Nephron progenitor cell (in vitro differentiated cells): ENCODE results near the gene BCLAF1.
A peak's percentile ranks its signal among the peaks of the same experiment; 100 is the strongest.
"Not testable (repeated sequence)": the region's sequence is repeated elsewhere in the genome, so short reads cannot be mapped to it uniquely, and the experiment has no call there.

Experiments
- DNase-seq: peaks from one replicate; pipeline ENCODE4 v3.0.0; 2021
- H3K27ac Mint-ChIP-seq: 2 replicates; pipeline ENCODE4 v1.8.0; 2021; ENCODE audit warnings: mild to moderate bottlenecking, moderate library complexity, mixed read lengths
- H3K27me3 Mint-ChIP-seq: 2 replicates; pipeline ENCODE4 v1.8.0; 2021; ENCODE audit warnings: mild to moderate bottlenecking, low read depth, mixed read lengths; ENCODE audit not compliant: poor library complexity
- H3K36me3 Mint-ChIP-seq: 2 replicates; pipeline ENCODE4 v1.8.0; 2021; ENCODE audit warnings: low read depth, mixed read lengths
- H3K4me1 Mint-ChIP-seq: 2 replicates; pipeline ENCODE4 v1.8.0; 2021; ENCODE audit warnings: mixed read lengths
- H3K4me3 Mint-ChIP-seq: 2 replicates; pipeline ENCODE4 v1.8.0; 2021; ENCODE audit warnings: mild to moderate bottlenecking, moderate library complexity, mixed read lengths
- H3K9me3 Mint-ChIP-seq: 2 replicates; pipeline ENCODE4 v1.8.0; 2021; ENCODE audit warnings: mild to moderate bottlenecking, moderate library complexity, mixed read lengths
- TF ChIP-seq, protein P1 (sequence below): fragments of 200-600 bp; sonication (generic); IDR thresholded peaks from 2 replicates; pipeline ENCODE4 v1.5.0; 2021; ENCODE audit warnings: antibody characterized with exemption

Gene BCLAF1

DNA sequence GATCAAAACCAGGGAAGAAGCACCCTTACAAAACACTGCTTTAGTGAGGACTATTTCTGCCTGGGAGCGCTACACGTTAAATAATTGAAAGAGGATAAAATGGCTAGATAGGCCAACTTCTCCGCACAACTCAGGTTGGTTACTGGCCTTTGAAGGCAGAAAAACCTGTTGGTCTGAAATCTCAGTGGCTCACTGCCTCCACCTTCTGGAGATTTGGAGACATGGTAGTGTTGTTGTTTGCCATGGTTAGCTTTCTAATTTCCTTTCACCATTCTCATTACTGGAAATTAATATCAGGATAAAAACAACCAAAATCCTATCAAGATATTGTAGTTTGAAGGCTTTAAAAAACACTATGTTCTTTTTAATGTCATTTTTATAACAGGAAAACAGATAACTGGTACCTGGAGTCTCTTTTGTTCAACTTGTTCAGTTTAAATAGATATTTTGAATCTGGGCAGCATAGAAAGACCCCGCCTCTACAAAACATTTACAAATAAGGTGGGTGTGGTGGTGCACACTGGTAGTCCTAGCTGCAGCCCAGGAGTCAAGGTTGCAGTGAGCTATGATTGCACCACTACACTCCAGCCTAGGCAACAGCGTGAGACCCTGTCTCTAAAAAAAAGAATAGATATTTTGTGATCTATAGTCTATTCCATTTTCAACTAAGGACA lies 27.5 kb upstream of the BCLAF1 start:
- TF ChIP-seq, protein P1, sequence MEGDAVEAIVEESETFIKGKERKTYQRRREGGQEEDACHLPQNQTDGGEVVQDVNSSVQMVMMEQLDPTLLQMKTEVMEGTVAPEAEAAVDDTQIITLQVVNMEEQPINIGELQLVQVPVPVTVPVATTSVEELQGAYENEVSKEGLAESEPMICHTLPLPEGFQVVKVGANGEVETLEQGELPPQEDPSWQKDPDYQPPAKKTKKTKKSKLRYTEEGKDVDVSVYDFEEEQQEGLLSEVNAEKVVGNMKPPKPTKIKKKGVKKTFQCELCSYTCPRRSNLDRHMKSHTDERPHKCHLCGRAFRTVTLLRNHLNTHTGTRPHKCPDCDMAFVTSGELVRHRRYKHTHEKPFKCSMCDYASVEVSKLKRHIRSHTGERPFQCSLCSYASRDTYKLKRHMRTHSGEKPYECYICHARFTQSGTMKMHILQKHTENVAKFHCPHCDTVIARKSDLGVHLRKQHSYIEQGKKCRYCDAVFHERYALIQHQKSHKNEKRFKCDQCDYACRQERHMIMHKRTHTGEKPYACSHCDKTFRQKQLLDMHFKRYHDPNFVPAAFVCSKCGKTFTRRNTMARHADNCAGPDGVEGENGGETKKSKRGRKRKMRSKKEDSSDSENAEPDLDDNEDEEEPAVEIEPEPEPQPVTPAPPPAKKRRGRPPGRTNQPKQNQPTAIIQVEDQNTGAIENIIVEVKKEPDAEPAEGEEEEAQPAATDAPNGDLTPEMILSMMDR = peak; percentile 78
- no peak overlapping the region for H3K27ac Mint-ChIP-seq
- peak; percentile 47 for DNase-seq
- no peak overlapping the region for H3K4me3 Mint-ChIP-seq
- no peaks in the 10 kb centered on the region for H3K9me3 Mint-ChIP-seq
- H3K4me1 Mint-ChIP-seq = no peaks in the 10 kb centered on the region
- H3K27me3 Mint-ChIP-seq = peaks cover 30% of the 10 kb centered on the region
- H3K36me3 Mint-ChIP-seq = no peaks in the 10 kb centered on the region

DNA sequence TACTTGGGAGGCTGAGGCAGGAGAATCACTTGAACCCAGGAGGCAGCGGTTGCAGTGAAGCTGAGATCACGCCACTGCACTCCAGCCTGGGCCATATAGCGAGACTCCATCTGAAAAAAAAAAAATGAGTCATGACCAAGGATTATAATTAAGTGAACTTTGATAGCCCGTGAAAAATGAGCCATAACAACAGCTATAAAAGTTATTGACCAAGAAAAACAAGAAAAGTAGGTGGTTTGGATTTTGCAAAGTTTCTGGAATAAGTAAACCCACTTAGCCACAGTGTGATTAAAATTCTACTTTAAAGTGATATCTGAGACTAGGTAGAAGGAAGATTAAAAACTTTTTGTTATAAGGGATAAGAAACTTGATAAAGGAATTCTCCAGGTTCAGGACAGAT lies 25.9 kb upstream of the BCLAF1 start:
- no peak for DNase-seq
- Mint-ChIP-seq H3K27ac (no peak overlapping the region), H3K9me3 (no peaks in the 10 kb centered on the region), H3K4me3 (no peak overlapping the region), H3K27me3 (peaks cover 33% of the 10 kb centered on the region), H3K4me1 (no peaks in the 10 kb centered on the region), H3K36me3 (no peaks in the 10 kb centered on the region)
- TF ChIP-seq, protein P1 = no peak

DNA sequence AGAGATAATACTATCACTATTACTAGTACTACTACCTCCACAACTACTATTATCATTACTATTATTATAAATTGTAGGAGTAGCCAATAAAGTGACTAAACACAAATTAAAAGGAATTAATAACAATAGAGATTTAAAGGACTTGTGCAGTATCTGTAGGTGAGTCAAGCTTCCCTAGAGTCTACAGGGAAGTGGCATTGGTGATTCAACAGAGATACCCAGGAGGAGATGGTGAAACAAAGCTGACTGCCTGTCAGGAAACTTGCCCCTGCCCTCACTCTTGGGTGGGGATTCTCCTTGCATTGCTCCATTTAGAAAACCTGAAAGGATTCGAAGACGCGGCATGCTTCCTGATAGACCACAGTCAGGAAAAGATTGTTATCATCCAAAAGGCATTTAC lies 23.3 kb upstream of the BCLAF1 start:
- Mint-ChIP-seq H3K27me3 (peaks cover 43% of the 10 kb centered on the region), H3K4me3 (no peak overlapping the region), H3K9me3 (no peaks in the 10 kb centered on the region), H3K36me3 (no peaks in the 10 kb centered on the region), H3K27ac (no peak overlapping the region), H3K4me1 (no peaks in the 10 kb centered on the region)
- TF ChIP-seq, protein P1 = no peak
- no peak for DNase-seq

DNA sequence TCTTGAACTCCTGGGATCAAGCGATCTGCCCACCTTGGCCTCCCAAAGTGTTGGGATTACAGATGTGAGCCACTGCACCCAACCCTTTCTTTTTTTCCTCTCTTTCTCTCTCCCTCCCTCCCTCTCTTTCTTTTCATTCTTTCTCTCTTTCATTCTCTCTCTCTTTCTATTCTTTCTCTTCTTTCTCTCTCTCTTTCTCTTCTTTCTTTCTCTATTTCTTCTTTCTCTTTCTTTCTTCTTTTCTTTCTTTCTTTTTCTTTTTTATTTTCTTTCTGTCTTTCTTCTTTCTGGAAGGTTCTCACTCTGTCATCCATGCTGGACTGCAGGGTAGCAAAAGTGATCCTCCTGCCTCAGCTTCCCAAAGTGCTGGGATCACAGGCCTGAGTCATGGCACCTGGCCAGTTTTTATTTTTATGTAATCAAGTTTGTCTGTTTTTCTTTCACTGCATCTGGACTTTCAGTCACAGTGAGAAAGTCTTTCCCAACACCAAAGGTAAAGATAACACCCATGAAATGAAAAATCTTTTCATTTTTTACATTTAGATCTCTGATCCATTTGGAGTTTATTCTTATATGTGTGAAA lies 20.2 kb upstream of the BCLAF1 start:
- TF ChIP-seq, protein P1 = no peak
- Mint-ChIP-seq H3K4me3 (no peak overlapping the region), H3K4me1 (peaks cover 6% of the 10 kb centered on the region), H3K9me3 (no peaks in the 10 kb centered on the region), H3K36me3 (no peaks in the 10 kb centered on the region), H3K27ac (no peak overlapping the region), H3K27me3 (peaks cover 38% of the 10 kb centered on the region)
- DNase-seq = no peak

DNA sequence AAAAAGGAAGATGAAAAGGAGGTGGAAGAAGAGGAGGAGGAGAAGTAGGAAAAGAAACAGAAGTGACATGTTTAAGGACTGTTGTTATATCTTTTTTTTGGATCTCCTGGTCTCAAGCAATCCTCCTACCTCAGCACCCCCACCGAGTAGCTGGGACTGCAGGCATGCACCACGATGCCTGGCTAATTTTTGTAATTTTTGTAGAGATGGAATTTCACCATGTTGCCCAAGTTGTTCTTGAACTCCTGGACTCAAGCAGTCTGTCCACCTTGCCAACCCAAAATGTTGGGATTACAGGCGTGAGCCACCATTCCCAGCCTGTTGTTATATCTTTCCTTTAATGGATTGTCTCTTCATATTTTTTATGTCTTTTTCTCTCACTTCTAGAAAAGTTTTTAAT lies 19.5 kb upstream of the BCLAF1 start:
- H3K27me3 Mint-ChIP-seq = peaks cover 32% of the 10 kb centered on the region
- H3K36me3 Mint-ChIP-seq = no peaks in the 10 kb centered on the region
- no peak overlapping the region for H3K4me3 Mint-ChIP-seq
- DNase-seq = no peak
- TF ChIP-seq, protein P1 = no peak
- no peak overlapping the region for H3K27ac Mint-ChIP-seq
- no peaks in the 10 kb centered on the region for H3K9me3 Mint-ChIP-seq
- peaks cover 6% of the 10 kb centered on the region for H3K4me1 Mint-ChIP-seq

DNA sequence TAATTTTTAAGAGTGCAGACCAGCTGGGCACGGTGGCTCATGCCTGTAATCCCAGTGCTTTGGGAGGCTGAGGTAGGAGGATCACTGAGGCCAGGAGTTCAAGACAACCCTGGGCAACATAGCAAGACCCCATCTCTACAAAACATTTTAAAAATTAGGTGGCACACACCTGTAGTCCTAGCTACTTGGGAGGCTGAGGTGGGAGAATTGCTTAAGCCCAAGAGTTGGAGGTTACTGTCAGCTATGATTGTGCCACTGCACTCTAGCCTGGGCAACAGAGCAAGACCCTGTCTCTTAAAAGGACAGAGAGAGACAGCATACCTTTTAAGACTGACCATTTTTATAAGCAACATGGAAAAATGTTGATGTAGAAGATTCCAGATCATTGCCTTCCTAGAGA lies 18.8 kb upstream of the BCLAF1 start:
- not testable (repeated sequence) for H3K9me3 Mint-ChIP-seq, H3K27ac Mint-ChIP-seq

More for the DNA sequence above, 18.8 kb upstream of the BCLAF1 start:
- H3K4me1 Mint-ChIP-seq, H3K36me3 Mint-ChIP-seq, H3K4me3 Mint-ChIP-seq, DNase-seq: not testable (repeated sequence)
- H3K27me3 Mint-ChIP-seq = peaks cover 27% of the 10 kb centered on the region
